HL-60/S4 treated with retinoic acid at 250 ng/mL for 4 days and 3 days (cell line): ENCODE results near the gene ADAP2.
"Not testable (repeated sequence)": the region's sequence is repeated elsewhere in the genome, so short reads cannot be mapped to it uniquely, and the experiment has no call there.

Experiments used
- in situ Hi-C: fragments of 300-500 bp; cut with MboI; formaldehyde crosslinking; loops from 2 replicates; pipeline ENCODE4 v1.7.0; 2022; ENCODE audit warnings: low sequenced_read_pairs

Gene ADAP2

GRCh38 chr17:30929861-30930260, 8.1 kb downstream of the ADAP2 start:
- in situ Hi-C loops = not testable (repeated sequence)

GRCh38 chr17:30930495-30930894, 8.8 kb downstream of the ADAP2 start:
- in situ Hi-C loops = no loop called here

- in situ Hi-C loops = not testable (repeated sequence)
These were observed 9.8 kb downstream of the ADAP2 start for GRCh38 chr17:30931582-30931981.

GRCh38 chr17:30933966-30934365, 12.2 kb downstream of the ADAP2 start:
- in situ Hi-C loops = no loop called here

GRCh38 chr17:30939051-30939689, 17.4 kb downstream of the ADAP2 start:
- in situ Hi-C loops = no loop called here

- in situ Hi-C loops = no loop called here
These were observed 20.7 kb downstream of the ADAP2 start for GRCh38 chr17:30942308-30943079.

GRCh38 chr17:30947796-30948195, 26.1 kb downstream of the ADAP2 start:
- in situ Hi-C loops = no loop called here

GRCh38 chr17:30950189-30950588, 28.4 kb downstream of the ADAP2 start:
- in situ Hi-C loops = no loop called here

- in situ Hi-C loops = no loop called here
These were observed 29.1 kb downstream of the ADAP2 start for GRCh38 chr17:30950669-30951399.

- in situ Hi-C loops = no loop called here
These were observed 31.1 kb downstream of the ADAP2 start for GRCh38 chr17:30952638-30953393.

- in situ Hi-C loops = no loop called here
These were observed 32.5 kb downstream of the ADAP2 start for GRCh38 chr17:30954046-30954830.

GRCh38 chr17:30956764-30957374, 35.1 kb downstream of the ADAP2 start:
- in situ Hi-C loops = no loop called here

- in situ Hi-C loops = no loop called here
These were observed 36.0 kb downstream of the ADAP2 start for GRCh38 chr17:30957741-30958140.

- in situ Hi-C loops = no loop called here
These were observed 36.4 kb downstream of the ADAP2 start for GRCh38 chr17:30958187-30958586.

GRCh38 chr17:30961209-30962188, 39.8 kb downstream of the ADAP2 start:
- in situ Hi-C loops = no loop called here

- in situ Hi-C loops = not testable (repeated sequence)
These were observed 42.6 kb downstream of the ADAP2 start for GRCh38 chr17:30964312-30964711.

GRCh38 chr17:30964876-30965275, 43.1 kb downstream of the ADAP2 start:
- in situ Hi-C loops = no loop called here

- in situ Hi-C loops = no loop called here
These were observed 43.9 kb downstream of the ADAP2 start for GRCh38 chr17:30965686-30966085.

- in situ Hi-C loops = not testable (repeated sequence)
These were observed 46.2 kb downstream of the ADAP2 start for GRCh38 chr17:30967911-30968310.
